HL-60 (cell line): ENCODE measurements around the gene ANKDD1A.

ENCODE experiments used
- DNase-seq, 2 experiments: peaks; one replicate each; pipeline ENCODE4 v3.0.0-alpha.2; 2010 to 2020; ENCODE audit warnings: low read depth in 1 of 2, low spot score in 1 of 2
- H3K27ac ChIP-seq: fragments of 250-450 bp; sonication (Bioruptor Pico); replicated peaks from 2 replicates; pipeline ENCODE4 v1.5.1; 2020; ENCODE audit warnings: mild to moderate bottlenecking, moderate library complexity
- H3K27me3 ChIP-seq: fragments of 250-450 bp; sonication (Bioruptor Pico); 2 replicates; pipeline ENCODE4 v1.5.1; 2021; ENCODE audit warnings: mild to moderate bottlenecking, moderate library complexity; ENCODE audit not compliant: insufficient read depth, poor library complexity, severe bottlenecking
- H3K4me3 ChIP-seq: replicated peaks from 2 replicates; pipeline ENCODE4 v1.5.1; 2011; ENCODE audit warnings: mild to moderate bottlenecking, control low read depth, low read length; ENCODE audit not compliant: insufficient read depth
- CTCF ChIP-seq: IDR thresholded peaks from one replicate; pipeline ENCODE4 v1.5.1; 2011; ENCODE audit warnings: low read length, control low read depth, inconsistent platforms; ENCODE audit not compliant: insufficient read depth
- GABPA ChIP-seq: IDR thresholded peaks from 2 replicates; pipeline ENCODE4 v1.6.1; 2012; ENCODE audit warnings: low read depth
- POLR2AphosphoS5 ChIP-seq: IDR thresholded peaks from 2 replicates; pipeline ENCODE4 v1.6.1; 2012; ENCODE audit warnings: low read depth
- REST ChIP-seq: IDR thresholded peaks from 2 replicates; pipeline ENCODE4 v1.6.1; 2012; ENCODE audit warnings: low read depth; ENCODE audit not compliant: insufficient replicate concordance
- SPI1 ChIP-seq: IDR thresholded peaks from 2 replicates; pipeline ENCODE4 v1.6.1; 2012; ENCODE audit warnings: low read depth, mild to moderate bottlenecking, borderline replicate concordance

ANKDD1A gene

GRCh38 chr15:64895285-64896065 is 16.2 kb upstream of the ANKDD1A start:
- Histone ChIP-seq H3K27ac (peak overlapping the region; percentile 86), H3K4me3 (peak overlapping the region; percentile 32), H3K27me3 (no peaks in the 10 kb centered on the region)
- TF ChIP-seq CTCF (no peak), SPI1 (peak; percentile 69; the same call in 1 of the 2 replicates)
- DNase-seq: peak; percentile 68 to 77

- no peak for DNase-seq
- no peaks in the 10 kb centered on the region for H3K27me3 ChIP-seq
- H3K4me3 ChIP-seq: no peak overlapping the region
- TF ChIP-seq POLR2AphosphoS5 (no peak), SPI1 (no peak), GABPA (no peak), REST (no peak), CTCF (no peak)
- H3K27ac ChIP-seq: peak overlapping the region; percentile 86
These were observed 15.2 kb upstream of the ANKDD1A start for GRCh38 chr15:64896371-64897069.

- Histone ChIP-seq H3K27me3 (no peaks in the 10 kb centered on the region), H3K4me3 (no peak overlapping the region), H3K27ac (peak overlapping the region; percentile 38; the same call in 1 of the 2 replicates)
- peak in 1 of 2 experiments; percentile 63 for DNase-seq
- TF ChIP-seq SPI1 (peak; percentile 14; the same call in 1 of the 2 replicates), REST (no peak), CTCF (no peak)
These were observed 14.2 kb upstream of the ANKDD1A start for GRCh38 chr15:64897345-64897985.
